ENCODE data around the gene SLC35A2.

- TF ChIP-seq CTCF (IDR thresholded peaks at IDR 0.05), result no peak
- no peak for TF ChIP-seq POLR2A (IDR thresholded peaks at IDR 0.05)
These were observed 18.6 kb downstream of the SLC35A2 start for GRCh38 chrX:48892896-48893295.
